OCI-LY1 (cell line): Measurements from ENCODE around the gene CLCN7.

Experiments used
- CTCF ChIP-seq: fragments of 200-600 bp; sonication (generic), shearing (Covaris generic); IDR thresholded peaks from 2 replicates; pipeline ENCODE4 v1.5.1; 2017; ENCODE audit warnings: mild to moderate bottlenecking, antibody characterized with exemption, low read length, moderate library complexity, mixed read lengths
- EZH2 ChIP-seq: fragments of 200-600 bp; sonication (generic), shearing (Covaris generic); IDR thresholded peaks from 2 replicates; pipeline ENCODE4 v1.8.0; 2017; ENCODE audit warnings: borderline replicate concordance, mixed run types, mild to moderate bottlenecking, antibody characterized with exemption, low read length, moderate library complexity, mixed read lengths

- TF ChIP-seq EZH2 (no peak), CTCF (no peak)
Observed at GRCh38 chr16:1470481-1471251, 4.2 kb downstream of the CLCN7 start.
